GM11168 (cell line): ENCODE measurements around the gene PARS2.

Source experiments
- in situ Hi-C: fragments of 300-500 bp; cut with MboI; formaldehyde crosslinking; loops from one replicate; pipeline ENCODE4 v1.12.0; 2022; ENCODE audit warnings: low sequenced_read_pairs; ENCODE audit not compliant: unreplicated experiment

Gene PARS2

GRCh38 chr1:54800899-54801759 is 36.8 kb upstream of the PARS2 start, which contains the start of gene TTC22:
TTC22 (minus strand) TSS chr1:54801323; CDS start chr1:54801163, 160 bp downstream.
- in situ Hi-C loops = no loop called here

GRCh38 chr1:54800041-54800898 is 35.9 kb upstream of the PARS2 start:
- in situ Hi-C loops = no loop called here

GRCh38 chr1:54798769-54799641 is 34.7 kb upstream of the PARS2 start:
- in situ Hi-C loops = loop anchor here (10.0 kb wide), 1 partner anchor 124 kb away; no protein-coding TSS in a partner anchor

- in situ Hi-C loops = loop anchor here (10.0 kb wide), 1 partner anchor 123 kb away; no protein-coding TSS in a partner anchor
Observed at GRCh38 chr1:54798206-54798605, 33.9 kb upstream of the PARS2 start.

GRCh38 chr1:54796902-54797301 is 32.6 kb upstream of the PARS2 start:
- in situ Hi-C loops = loop anchor here (10.0 kb wide), 1 partner anchor 122 kb away; no protein-coding TSS in a partner anchor

GRCh38 chr1:54795841-54796468 is 31.6 kb upstream of the PARS2 start:
- in situ Hi-C loops = loop anchor here (10.0 kb wide), 1 partner anchor 121 kb away; no protein-coding TSS in a partner anchor

GRCh38 chr1:54795356-54795665 is 31.0 kb upstream of the PARS2 start:
- in situ Hi-C loops = loop anchor here (10.0 kb wide), 1 partner anchor 121 kb away; no protein-coding TSS in a partner anchor

- in situ Hi-C loops = loop anchor here (10.0 kb wide), 1 partner anchor 120 kb away; no protein-coding TSS in a partner anchor
Observed at GRCh38 chr1:54794451-54795355, 30.4 kb upstream of the PARS2 start.

GRCh38 chr1:54792686-54793282 is 28.5 kb upstream of the PARS2 start:
- in situ Hi-C loops = loop anchor here (10.0 kb wide), 1 partner anchor 118 kb away; no protein-coding TSS in a partner anchor

- in situ Hi-C loops = loop anchor here (10.0 kb wide), 1 partner anchor 117 kb away; no protein-coding TSS in a partner anchor
Observed at GRCh38 chr1:54791880-54792522, 27.7 kb upstream of the PARS2 start.

GRCh38 chr1:54788459-54788858 is 24.1 kb upstream of the PARS2 start:
- in situ Hi-C loops = no loop called here

- in situ Hi-C loops = no loop called here
Observed at GRCh38 chr1:54787604-54788003, 23.3 kb upstream of the PARS2 start.

GRCh38 chr1:54786778-54787177 is 22.5 kb upstream of the PARS2 start:
- in situ Hi-C loops = no loop called here

GRCh38 chr1:54784066-54784465 is 19.7 kb upstream of the PARS2 start:
- in situ Hi-C loops = no loop called here

GRCh38 chr1:54782588-54782987 is 18.3 kb upstream of the PARS2 start:
- in situ Hi-C loops = no loop called here

- in situ Hi-C loops = no loop called here
Observed at GRCh38 chr1:54782156-54782555, 17.8 kb upstream of the PARS2 start.

- in situ Hi-C loops = no loop called here
Observed at GRCh38 chr1:54781023-54781723, 16.9 kb upstream of the PARS2 start.
